ENCODE data around the gene PDIA3. TPM values are rescaled to one million over a fixed set of nuclear protein-coding genes. Genes with fewer than 3 reads are reported as not detected.

PDIA3 gene
- total and polyA plus RNA-seq, 2 of the 13 experiments (the other 11 are each of a cell fraction or from before 2014, with no cell fraction given): 238 to 433 TPM

DNA sequence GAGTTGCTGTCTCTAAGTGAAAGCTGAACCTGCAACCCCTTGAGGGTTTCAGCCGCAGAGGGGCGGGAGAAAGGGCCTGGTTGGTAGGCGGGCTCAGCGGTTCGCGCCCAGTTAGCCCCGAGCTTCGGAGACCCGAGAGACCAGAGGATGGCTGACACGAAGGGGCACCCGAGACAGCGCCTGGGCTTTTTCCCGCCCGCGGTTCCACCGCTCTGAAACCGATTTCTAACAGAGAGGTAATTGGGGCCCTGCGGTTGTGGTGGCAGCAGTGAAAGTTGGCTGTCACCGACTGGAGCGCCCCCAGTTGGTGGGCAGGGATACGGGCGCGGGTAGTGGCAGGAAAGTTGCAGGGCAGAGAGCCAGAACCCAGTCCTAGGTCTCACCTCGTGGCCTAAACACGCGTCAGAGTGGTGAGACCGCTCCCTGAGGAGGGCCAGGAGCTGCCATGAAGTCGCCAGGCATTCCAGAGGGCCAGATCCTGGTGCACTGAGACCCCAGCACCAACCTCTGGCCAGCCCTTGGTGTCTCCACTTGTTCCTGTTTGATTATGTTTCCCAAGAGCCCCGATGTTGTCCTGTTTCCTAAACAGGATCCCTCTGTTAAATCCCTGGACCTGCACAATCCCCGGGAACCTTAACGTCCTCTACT is 31.2 kb downstream of the PDIA3 start (continued):
- TF ChIP-seq SOX6 (IDR thresholded peaks at IDR 0.05): no peak
- no peak; the same call in 1 of the 2 replicates for TF ChIP-seq SOX6 (CRISPR knock-in tag; IDR thresholded peaks at IDR 0.05)
- TF ChIP-seq BATF2 (CRISPR knock-in tag; IDR thresholded peaks at IDR 0.05): no peak
- peak; percentile 77; the same call in 1 of the 2 replicates for TF ChIP-seq ZNF446 (CRISPR knock-in tag; IDR thresholded peaks at IDR 0.05)
- TF ChIP-seq ATF7 (IDR thresholded peaks at IDR 0.05): no peak
- TF ChIP-seq ATF7 (CRISPR knock-in tag; IDR thresholded peaks at IDR 0.05): no peak
- 0 out of 2 replicates have a peak, but pooled peaks have one; percentile 47 for TF ChIP-seq ZSCAN12 (CRISPR knock-in tag; IDR thresholded peaks at IDR 0.05)
- TF ChIP-seq ZNF510 (CRISPR knock-in tag; IDR thresholded peaks at IDR 0.05; ENCODE audit: low read depth): peak; percentile 86
- no peak for TF ChIP-seq ZNF660 (CRISPR knock-in tag; IDR thresholded peaks at IDR 0.05; ENCODE audit: borderline replicate concordance, low read depth)
- TF ChIP-seq BORCS8-MEF2B (CRISPR knock-in tag; IDR thresholded peaks at IDR 0.05): 0 out of 2 replicates have a peak, but pooled peaks have one; percentile 59
- TF ChIP-seq STAT5B (CRISPR knock-in tag; IDR thresholded peaks at IDR 0.05): no peak
- TF ChIP-seq CBX1 (IDR thresholded peaks at IDR 0.05; ENCODE audit: low read depth): no peak
- no peak for TF ChIP-seq RFXANK (CRISPR knock-in tag; IDR thresholded peaks at IDR 0.05)
- peak; percentile 49; the same call in 1 of the 2 replicates for TF ChIP-seq ZNF205 (CRISPR knock-in tag; IDR thresholded peaks at IDR 0.05)
- TF ChIP-seq, protein P1, sequence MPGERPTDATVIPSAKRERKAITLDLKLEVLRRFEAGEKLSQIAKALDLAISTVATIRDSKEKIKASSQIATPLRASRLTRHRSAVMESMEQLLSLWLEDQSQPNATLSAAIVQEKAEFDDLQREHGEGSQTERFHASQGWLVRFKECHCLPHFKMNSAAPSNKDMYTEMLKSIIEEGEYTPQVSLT (CRISPR knock-in tag; IDR thresholded peaks at IDR 0.05; ENCODE audit: borderline replicate concordance, low read depth): no peak
- 0 out of 2 replicates have a peak, but pooled peaks have one; percentile 57 for TF ChIP-seq RNF2 (conservative IDR thresholded peaks at IDR 0.05; ENCODE audit: low read depth)
- TF ChIP-seq SMAD3 (CRISPR knock-in tag; IDR thresholded peaks at IDR 0.05): peak; percentile 58; the same call in 1 of the 2 replicates
- peak; percentile 36; the same call in 1 of the 2 replicates for TF ChIP-seq FOXO1 (CRISPR knock-in tag; IDR thresholded peaks at IDR 0.05)
- no peak for TF ChIP-seq SETDB1 (CRISPR knock-in tag; IDR thresholded peaks at IDR 0.05; ENCODE audit: borderline replicate concordance)
- TF ChIP-seq EEA1 (CRISPR knock-in tag; IDR thresholded peaks at IDR 0.05; ENCODE audit: borderline replicate concordance): no peak
- TF ChIP-seq KDM4B (CRISPR knock-in tag; IDR thresholded peaks at IDR 0.05): no peak
- TF ChIP-seq, protein P2, sequence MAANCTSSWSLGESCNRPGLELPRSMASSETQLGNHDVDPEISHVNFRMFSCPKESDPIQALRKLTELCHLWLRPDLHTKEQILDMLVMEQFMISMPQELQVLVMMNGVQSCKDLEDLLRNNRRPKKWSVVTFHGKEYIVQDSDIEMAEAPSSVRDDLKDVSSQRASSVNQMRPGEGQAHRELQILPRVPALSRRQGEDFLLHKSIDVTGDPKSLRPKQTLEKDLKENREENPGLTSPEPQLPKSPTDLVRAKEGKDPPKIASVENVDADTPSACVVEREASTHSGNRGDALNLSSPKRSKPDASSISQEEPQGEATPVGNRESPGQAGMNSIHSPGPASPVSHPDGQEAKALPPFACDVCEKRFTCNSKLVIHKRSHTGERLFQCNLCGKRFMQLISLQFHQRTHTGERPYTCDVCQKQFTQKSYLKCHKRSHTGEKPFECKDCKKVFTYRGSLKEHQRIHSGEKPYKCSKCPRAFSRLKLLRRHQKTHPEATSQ (CRISPR knock-in tag; IDR thresholded peaks at IDR 0.05; ENCODE audit: borderline replicate concordance): no peak
- TF ChIP-seq REPIN1 (CRISPR knock-in tag; IDR thresholded peaks at IDR 0.05; ENCODE audit: borderline replicate concordance, low read depth): no peak
- no peak for TF ChIP-seq SRSF9 (IDR thresholded peaks at IDR 0.05; ENCODE audit: borderline replicate concordance, insufficient read depth, low read depth, low read length, poor library complexity, severe bottlenecking)
- no peak for TF ChIP-seq CHD2 (IDR thresholded peaks at IDR 0.05; ENCODE audit: low read depth, low read length)
- TF ChIP-seq KAT2B (IDR thresholded peaks at IDR 0.05; ENCODE audit: borderline replicate concordance, low read depth, low read length): no peak
- TF ChIP-seq ZBTB37 (CRISPR knock-in tag; IDR thresholded peaks at IDR 0.05): no peak
- no peak for TF ChIP-seq ZNF737 (CRISPR knock-in tag; IDR thresholded peaks at IDR 0.05; ENCODE audit: borderline replicate concordance)
- TF ChIP-seq ZFP1 (CRISPR knock-in tag; IDR thresholded peaks at IDR 0.05): no peak

Data from HepG2 (cell line).